HG03354 (cell line): ENCODE data around the gene FSIP1.

Experiments
- ATAC-seq: cut with Tn5 transposase; IDR thresholded peaks from one replicate; pipeline ENCODE4 v1.9.1; 2021; ENCODE audit warnings: mild to moderate bottlenecking; ENCODE audit not compliant: unreplicated experiment, poor library complexity, severe bottlenecking

The FSIP1 gene

DNA sequence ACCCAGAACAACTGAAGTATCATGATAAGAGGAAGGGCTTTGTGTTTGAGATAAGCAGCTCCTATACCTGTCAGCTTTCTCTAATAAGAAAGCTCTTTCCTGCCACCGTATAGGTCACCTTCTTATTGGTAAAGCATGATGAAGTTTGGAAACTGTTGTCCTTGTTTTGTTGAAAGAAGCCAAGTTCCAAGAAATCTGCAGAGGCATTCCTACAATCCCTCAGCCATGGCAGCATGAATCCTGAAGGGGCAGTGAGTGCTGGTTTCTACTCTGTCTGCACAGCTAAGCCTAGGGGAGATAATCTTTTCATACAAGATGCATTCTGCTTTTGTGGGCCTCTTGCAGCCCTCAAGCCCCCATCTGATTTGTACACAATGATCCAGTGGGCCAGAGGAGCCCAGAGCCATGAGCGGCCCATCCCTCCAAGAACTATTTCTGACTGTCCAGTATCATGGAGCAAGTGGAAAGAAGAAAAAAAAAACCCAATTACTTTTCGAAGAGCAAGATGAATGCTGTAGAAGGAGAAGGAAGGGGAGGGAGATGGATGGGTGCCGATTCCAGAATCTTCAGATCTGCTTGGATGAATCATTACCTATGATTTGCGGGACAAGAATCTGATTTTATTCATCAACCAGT lies 203.7 kb downstream of the FSIP1 start:
- ATAC-seq: no peak

- ATAC-seq: no peak
Measured at GRCh38 chr15:39575180-39575579, 207.5 kb downstream of the FSIP1 start.

- no peak for ATAC-seq
Measured at GRCh38 chr15:39574427-39574826, 208.2 kb downstream of the FSIP1 start.

GRCh38 chr15:39573844-39574243 lies 208.8 kb downstream of the FSIP1 start:
- ATAC-seq: no peak

- no peak for ATAC-seq
Measured at GRCh38 chr15:39573287-39573686, 209.4 kb downstream of the FSIP1 start.

- ATAC-seq: no peak
Measured at GRCh38 chr15:39565851-39566250, 216.8 kb downstream of the FSIP1 start.

DNA sequence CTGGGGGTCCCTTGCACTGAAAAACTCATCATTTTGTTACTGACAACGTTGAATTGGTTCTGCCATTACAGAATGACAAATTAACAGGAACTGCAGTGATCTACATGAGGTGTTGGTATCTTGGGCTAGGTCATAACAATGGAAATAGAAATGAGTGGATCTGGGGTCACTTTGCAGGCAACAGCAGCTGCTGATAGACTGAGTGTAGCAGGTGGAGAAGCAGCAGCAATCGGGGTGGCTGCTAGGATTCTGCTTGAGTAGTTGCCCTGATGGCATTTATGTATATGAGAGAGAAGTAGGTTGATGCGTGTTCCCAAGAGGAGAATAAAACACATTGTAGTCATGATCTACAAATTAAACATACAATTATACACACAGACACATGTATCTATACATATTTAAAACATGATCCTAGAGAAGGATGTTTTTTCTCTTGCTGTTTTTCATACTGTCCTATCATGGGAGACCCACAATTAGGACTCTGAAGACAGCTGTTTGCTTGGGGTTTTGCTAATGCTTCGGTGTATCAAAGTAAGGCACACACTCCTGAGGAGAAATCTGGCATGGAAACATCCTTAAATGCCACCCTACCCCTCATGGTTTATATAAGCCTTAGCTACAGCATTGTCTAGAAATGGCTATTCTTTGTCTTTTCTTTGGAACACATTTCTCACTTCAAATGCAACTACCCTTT lies 217.5 kb downstream of the FSIP1 start:
- no peak for ATAC-seq

DNA sequence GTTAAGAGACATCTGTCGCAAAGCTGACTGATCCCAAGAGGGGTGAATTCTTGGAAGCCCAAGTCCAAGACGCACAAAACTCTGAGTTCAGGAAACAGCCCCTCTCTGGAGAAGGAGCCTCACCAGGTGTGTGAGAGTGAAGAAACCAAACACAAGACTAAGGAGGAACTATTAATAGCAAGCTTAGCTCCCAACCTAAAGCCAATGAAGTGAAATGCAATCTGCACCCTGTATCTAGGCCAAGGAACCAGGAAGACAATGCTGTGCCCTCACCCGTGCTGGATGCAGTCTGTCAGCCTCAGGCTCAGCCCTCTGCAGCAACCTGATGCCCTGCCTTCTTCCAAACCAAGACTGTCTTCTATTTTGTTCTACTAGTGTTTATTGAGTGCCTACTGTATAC lies 224.2 kb downstream of the FSIP1 start:
- ATAC-seq: no peak

DNA sequence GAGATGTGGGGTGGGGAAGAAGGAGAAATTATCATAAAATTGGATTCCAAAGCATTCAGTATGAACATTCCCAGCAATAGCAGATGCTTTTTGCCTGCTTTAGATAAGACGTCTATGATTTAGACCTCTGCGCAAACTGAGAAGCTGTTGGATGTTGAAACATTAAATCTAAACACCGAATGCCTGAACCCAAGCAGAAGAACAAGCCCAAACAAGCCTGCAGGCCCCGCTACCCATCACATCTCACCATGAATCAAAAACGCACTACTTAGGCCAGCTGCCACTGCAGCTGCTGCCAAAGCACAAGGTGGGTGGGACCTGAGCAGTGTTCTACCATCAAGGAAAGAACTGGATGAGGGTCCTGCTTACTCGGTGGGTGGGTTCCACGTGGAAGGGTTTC lies 226.2 kb downstream of the FSIP1 start:
- ATAC-seq: no peak

DNA sequence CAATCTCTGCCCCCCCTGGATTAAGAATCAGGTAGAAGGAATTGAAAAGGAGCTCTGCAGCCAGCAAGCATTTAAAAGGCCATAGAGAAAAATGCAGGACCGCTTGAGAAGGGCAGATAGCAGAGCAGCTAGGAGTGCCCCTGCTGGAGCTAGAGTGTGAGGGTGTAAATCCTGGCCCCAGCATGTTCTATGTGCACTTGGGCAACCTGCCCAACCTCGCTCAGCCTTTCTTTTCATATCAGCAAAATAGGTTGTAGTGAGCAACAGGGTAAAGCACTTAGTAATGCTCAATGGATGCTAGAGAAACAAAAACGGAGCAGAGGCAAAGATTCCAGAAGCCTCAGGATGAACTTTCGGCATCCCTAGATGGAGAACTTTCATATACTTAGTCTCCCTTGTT lies 226.8 kb downstream of the FSIP1 start:
- no peak for ATAC-seq

DNA sequence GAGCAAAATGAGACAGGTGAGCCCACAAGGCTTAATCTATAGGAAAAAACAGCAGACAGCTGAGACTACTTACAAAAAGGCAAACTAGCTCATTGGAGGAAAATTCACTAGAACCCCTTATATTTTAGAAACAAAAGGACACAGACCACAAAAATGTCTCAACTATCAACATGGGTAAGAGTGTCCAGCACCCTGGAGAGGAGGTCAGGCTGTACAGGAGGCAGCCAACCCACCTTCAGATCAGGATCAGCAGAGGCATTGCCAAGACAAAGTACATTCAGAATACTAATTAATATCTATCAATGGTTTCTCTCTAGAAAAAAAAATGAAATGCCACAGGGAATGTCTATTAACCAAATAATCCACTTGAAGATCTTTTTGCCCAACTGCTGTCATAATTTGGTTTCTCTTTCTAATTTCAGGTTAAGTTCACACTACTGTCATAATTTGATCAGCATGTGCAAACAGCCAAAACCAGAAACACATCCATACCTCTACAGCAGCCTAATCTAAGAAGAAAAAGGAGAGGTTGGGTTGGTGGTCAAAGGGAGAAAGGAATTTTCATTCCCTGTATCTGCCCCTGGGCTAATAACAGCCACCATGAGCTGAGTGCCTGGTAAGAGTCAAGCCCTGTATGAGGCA lies 227.8 kb downstream of the FSIP1 start:
- ATAC-seq: no peak

DNA sequence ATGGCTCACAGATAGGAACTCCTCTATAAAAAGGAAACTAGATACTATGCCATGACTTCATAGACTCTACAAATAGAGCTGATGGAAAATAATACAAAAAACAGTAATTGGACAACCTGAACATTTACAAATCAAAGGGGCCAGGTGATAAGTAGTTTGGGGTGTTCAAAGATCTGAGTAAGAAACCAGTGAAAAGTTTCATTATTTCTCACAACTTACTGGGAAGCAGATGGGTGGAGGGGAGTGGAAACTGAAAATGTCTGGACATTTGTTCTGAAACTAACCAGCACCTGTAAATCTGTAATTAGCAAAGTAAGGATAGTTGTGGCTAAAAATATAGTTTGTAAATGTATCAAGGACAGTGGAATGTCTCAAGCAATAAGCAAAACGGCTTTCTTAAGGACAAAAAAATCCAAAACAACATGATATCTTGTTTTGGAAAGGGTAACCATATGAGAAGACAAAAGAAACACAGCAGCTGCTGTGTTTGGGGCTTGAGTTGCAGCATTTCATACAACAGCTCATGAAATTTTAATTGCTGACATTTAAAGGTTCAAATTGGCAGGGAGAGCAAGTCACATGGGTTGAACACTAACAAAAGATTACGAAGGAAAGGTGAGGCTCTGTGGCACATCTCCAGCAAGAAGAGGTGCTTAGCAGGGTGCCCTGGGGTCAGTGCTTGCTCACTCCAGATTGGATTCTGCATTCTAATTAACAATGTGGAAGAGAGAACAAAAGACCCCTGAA lies 228.5 kb downstream of the FSIP1 start:
- no peak for ATAC-seq

DNA sequence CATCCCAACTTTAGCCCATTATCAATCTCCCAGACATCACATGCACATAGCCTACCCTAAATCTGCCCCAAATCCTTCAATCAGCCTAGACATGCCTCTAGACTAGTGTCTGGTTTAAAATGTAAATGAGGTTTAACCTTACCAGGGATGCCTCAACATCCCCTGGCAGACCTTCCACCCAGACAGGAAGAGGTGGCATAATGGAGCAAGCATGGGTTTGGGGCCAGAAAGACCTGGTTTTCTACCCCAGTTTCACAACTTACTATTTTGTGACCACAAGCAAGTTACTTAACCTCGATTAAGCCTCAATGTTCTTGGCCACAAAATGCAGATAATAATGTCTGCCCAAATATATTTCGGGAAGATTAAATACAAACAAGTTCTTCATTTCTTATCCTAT lies 230.1 kb downstream of the FSIP1 start:
- ATAC-seq: no peak

GRCh38 chr15:39551476-39551875 lies 231.2 kb downstream of the FSIP1 start:
- no peak for ATAC-seq
